ENCODE measurements around the gene MTARC2. TPM values are rescaled to one million over a fixed set of nuclear protein-coding genes. Genes with fewer than 3 reads are reported as not detected.
"Not testable (repeated sequence)": the region's sequence is repeated elsewhere in the genome, so short reads cannot be mapped to it uniquely, and the experiment has no call there.

MTARC2 gene
- total and polyA plus RNA-seq, 5 donors from 2014 or later = not detected

DNA sequence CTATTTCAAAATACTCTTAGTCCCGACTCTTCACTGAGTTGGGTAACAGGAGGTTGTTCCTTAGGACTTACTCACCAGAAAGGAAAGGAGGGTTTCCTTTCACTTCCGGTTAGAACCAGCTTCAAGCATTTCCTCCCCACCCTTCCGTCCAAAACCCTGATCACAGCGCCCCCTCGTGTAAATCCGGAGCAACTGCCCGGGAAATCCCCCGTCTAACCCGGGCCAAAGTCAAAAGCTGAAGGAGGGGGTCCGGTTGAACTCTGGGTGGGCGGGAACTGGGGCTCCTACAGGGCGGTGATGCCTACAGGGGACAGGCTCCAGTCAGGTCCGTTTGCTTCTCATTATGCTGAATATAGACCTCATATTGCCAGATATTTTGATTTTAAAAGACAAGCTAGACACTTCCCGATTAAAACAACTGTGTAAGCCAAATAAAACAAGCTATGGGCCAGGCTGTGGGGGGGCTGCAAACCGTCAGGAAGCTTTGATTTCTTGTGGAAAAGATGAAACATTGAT, 15.0 kb upstream of the MTARC2 start:
- H3K36me3 ChIP-seq (ENCODE audit: control insufficient read depth, insufficient read depth, low read length) = no peaks in the 10 kb centered on the region
- Mint-ChIP-seq H3K27ac (peak overlapping the region in 2 of 3 donors; percentile 48 to 62), H3K4me3 (peak overlapping the region; percentile 52 to 62 (median 58)), H3K4me1 (peaks cover 0 to 20% (median 7%) of the 10 kb centered on the region in 4 donors), H3K36me3 (no peaks in the 10 kb centered on the region), H3K27me3 (no peaks in the 10 kb centered on the region), H3K9me3 (peaks cover 0 to 3% (median 0%) of the 10 kb centered on the region in 7 donors)
- peaks cover 11% of the 10 kb centered on the region for H3K4me1 ChIP-seq (ENCODE audit: control insufficient read depth, insufficient read depth, low read length, poor library complexity, severe bottlenecking)
- DNase-seq = peak; percentile 56 to 83 (median 69)
- no peaks in the 10 kb centered on the region for H3K9me3 ChIP-seq (ENCODE audit: control insufficient read depth in 2 of 2, low read length in 2 of 2)
- H3K4me3 ChIP-seq (ENCODE audit: low read depth, low read length) = peak overlapping the region; percentile 38
- H3K27ac ChIP-seq (ENCODE audit: insufficient read depth, low read length, poor library complexity, severe bottlenecking) = no peak overlapping the region
- ATAC-seq (ENCODE audit: low read depth in 2 of 2) = peak; percentile 66 to 80
- no peaks in the 10 kb centered on the region for H3K27me3 ChIP-seq (ENCODE audit: control insufficient read depth, insufficient read depth, low read length)

DNA sequence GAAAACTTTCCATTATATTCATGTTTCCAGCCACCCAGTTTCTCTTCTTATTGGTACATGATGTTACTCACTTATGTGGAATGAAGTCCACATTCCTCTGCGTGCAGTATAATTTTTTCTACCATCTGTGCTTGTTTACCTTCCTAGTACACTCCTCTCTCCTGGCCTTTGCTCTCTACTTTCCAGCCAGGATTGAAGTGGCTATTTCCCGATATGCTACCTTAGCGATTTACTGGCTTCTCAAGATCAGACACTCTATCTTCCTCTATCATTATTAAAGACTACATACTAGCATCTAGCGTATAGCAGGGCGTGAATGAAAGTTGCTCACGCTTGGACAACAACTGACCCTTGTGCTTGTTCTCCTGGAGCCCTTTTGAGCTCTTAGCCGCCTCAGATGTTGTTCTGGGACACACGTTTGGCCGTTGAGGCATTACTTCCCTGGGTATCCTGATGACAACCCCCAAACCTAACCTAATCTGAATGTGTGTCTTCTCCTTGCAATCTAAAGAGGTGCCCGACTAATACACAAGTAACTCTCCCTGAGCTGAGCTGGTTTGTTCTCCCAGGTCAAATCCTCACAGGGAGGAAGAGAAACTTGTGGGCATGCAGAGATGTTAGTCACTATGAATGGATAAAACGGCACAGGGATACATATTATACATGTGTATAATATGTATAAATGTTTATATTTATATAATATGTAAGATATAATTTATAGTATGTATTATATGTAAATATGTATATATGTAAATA, 13.4 kb upstream of the MTARC2 start:
- H3K27ac Mint-ChIP-seq = no peak overlapping the region
- H3K27me3 Mint-ChIP-seq = no peaks in the 10 kb centered on the region
- ATAC-seq (ENCODE audit: low read depth in 2 of 2) (no peak), DNase-seq (no peak)
- Histone ChIP-seq H3K27me3 (ENCODE audit: control insufficient read depth, insufficient read depth, low read length) (no peaks in the 10 kb centered on the region), H3K4me3 (ENCODE audit: low read depth, low read length) (no peak overlapping the region), H3K36me3 (ENCODE audit: control insufficient read depth, insufficient read depth, low read length) (no peaks in the 10 kb centered on the region), H3K9me3 (ENCODE audit: control insufficient read depth in 2 of 2, low read length in 2 of 2) (no peaks in the 10 kb centered on the region), H3K4me1 (ENCODE audit: control insufficient read depth, insufficient read depth, low read length, poor library complexity, severe bottlenecking) (peaks cover 11% of the 10 kb centered on the region), H3K27ac (ENCODE audit: insufficient read depth, low read length, poor library complexity, severe bottlenecking) (no peak overlapping the region)
- no peak overlapping the region for H3K4me3 Mint-ChIP-seq
- peaks cover 0 to 3% (median 0%) of the 10 kb centered on the region in 7 donors for H3K9me3 Mint-ChIP-seq
- no peaks in the 10 kb centered on the region for H3K36me3 Mint-ChIP-seq
- H3K4me1 Mint-ChIP-seq = peaks cover 0 to 20% (median 7%) of the 10 kb centered on the region in 4 donors

DNA sequence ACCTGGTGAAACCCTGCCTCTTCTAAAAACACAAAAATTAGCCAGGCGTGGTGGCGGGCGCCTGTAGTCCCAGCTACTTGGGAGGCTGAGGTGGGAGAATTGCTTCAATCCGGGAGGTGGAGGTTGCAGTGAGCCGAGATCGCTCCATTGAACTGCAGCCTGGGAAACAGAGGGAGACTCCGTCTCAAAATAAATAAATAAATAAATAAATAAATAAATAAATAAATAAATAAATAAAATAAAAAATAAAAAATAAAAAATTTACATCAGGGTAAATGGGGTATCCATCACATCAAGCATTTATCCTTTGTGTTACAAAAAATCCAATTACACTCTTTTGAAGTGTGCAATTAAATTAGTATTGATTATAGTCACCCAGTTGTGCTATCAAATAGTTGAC, 11.8 kb upstream of the MTARC2 start:
- peaks cover 11% of the 10 kb centered on the region for H3K4me1 ChIP-seq (ENCODE audit: control insufficient read depth, insufficient read depth, low read length, poor library complexity, severe bottlenecking)
- H3K4me3 Mint-ChIP-seq; H3K27me3 Mint-ChIP-seq; H3K9me3 Mint-ChIP-seq; H3K27me3 ChIP-seq (ENCODE audit: control insufficient read depth, insufficient read depth, low read length); H3K36me3 ChIP-seq (ENCODE audit: control insufficient read depth, insufficient read depth, low read length); H3K27ac Mint-ChIP-seq; H3K9me3 ChIP-seq (ENCODE audit: control insufficient read depth in 2 of 2, low read length in 2 of 2); DNase-seq; H3K36me3 Mint-ChIP-seq; H3K27ac ChIP-seq (ENCODE audit: insufficient read depth, low read length, poor library complexity, severe bottlenecking); ATAC-seq (ENCODE audit: low read depth in 2 of 2); H3K4me3 ChIP-seq (ENCODE audit: low read depth, low read length): not testable (repeated sequence)
- peaks cover 0 to 20% (median 7%) of the 10 kb centered on the region in 4 donors for H3K4me1 Mint-ChIP-seq

DNA sequence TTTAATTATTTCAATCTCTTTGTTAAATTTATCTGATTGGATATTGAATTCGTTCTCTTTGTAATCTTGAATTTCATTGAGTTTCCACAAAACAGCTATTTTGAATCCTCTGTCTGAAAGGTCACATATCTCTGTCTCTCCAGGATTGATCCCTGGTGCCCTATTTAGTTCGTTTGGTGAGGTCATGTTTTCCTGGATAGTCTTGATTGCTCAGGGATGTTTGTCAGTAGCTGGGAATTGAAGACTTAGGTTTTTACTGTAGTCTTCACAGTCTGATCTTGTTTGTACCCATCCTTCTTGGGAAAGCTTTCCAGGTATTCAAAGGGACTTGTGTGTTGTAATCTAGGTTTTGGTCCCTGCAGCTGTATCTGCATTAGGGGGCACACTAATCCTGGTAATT, 6.8 kb upstream of the MTARC2 start:
- H3K36me3 Mint-ChIP-seq = no peaks in the 10 kb centered on the region
- Histone ChIP-seq H3K27ac (ENCODE audit: insufficient read depth, low read length, poor library complexity, severe bottlenecking) (no peak overlapping the region), H3K4me3 (ENCODE audit: low read depth, low read length) (no peak overlapping the region), H3K27me3 (ENCODE audit: control insufficient read depth, insufficient read depth, low read length) (peaks cover 3% of the 10 kb centered on the region), H3K9me3 (ENCODE audit: control insufficient read depth in 2 of 2, low read length in 2 of 2) (no peaks in the 10 kb centered on the region), H3K4me1 (ENCODE audit: control insufficient read depth, insufficient read depth, low read length, poor library complexity, severe bottlenecking) (no peaks in the 10 kb centered on the region), H3K36me3 (ENCODE audit: control insufficient read depth, insufficient read depth, low read length) (no peaks in the 10 kb centered on the region)
- H3K27me3 Mint-ChIP-seq = peaks cover 13% of the 10 kb centered on the region
- no peak for ATAC-seq (ENCODE audit: low read depth in 2 of 2)
- no peak for DNase-seq
- peaks cover 0 to 2% (median 0%) of the 10 kb centered on the region in 4 donors for H3K4me1 Mint-ChIP-seq
- H3K9me3 Mint-ChIP-seq = peaks cover 0 to 6% (median 0%) of the 10 kb centered on the region in 7 donors
- H3K27ac Mint-ChIP-seq = no peak overlapping the region
- H3K4me3 Mint-ChIP-seq = no peak overlapping the region

DNA sequence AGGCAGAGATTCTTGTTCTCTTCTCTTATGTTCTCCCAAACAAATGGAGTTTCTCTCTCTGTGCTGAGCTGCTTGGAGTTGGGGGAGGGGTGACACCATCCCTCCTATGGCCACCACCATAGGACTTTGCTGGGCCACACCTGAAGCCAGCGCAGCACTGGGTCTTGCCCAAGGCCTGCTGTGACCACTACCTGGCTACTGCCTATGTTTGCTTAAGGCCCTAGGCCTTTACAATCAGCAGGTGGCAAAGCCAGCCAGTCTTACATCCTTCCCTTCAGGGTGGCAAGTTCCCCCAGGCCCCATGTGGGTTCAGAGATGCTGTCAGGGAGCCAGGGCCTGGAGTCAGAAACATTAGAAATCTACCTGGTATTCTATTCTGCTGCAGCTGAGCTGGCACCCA, 6.3 kb upstream of the MTARC2 start:
- Histone ChIP-seq H3K27me3 (ENCODE audit: control insufficient read depth, insufficient read depth, low read length) (peaks cover 7% of the 10 kb centered on the region), H3K4me1 (ENCODE audit: control insufficient read depth, insufficient read depth, low read length, poor library complexity, severe bottlenecking) (no peaks in the 10 kb centered on the region), H3K9me3 (ENCODE audit: control insufficient read depth in 2 of 2, low read length in 2 of 2) (no peaks in the 10 kb centered on the region), H3K4me3 (ENCODE audit: low read depth, low read length) (no peak overlapping the region), H3K27ac (ENCODE audit: insufficient read depth, low read length, poor library complexity, severe bottlenecking) (no peak overlapping the region), H3K36me3 (ENCODE audit: control insufficient read depth, insufficient read depth, low read length) (no peaks in the 10 kb centered on the region)
- Mint-ChIP-seq H3K9me3 (peaks cover 0 to 6% (median 0%) of the 10 kb centered on the region in 7 donors), H3K36me3 (no peaks in the 10 kb centered on the region), H3K27me3 (peaks cover 18% of the 10 kb centered on the region), H3K27ac (no peak overlapping the region), H3K4me3 (no peak overlapping the region), H3K4me1 (peaks cover 0 to 2% (median 0%) of the 10 kb centered on the region in 4 donors)
- ATAC-seq (ENCODE audit: low read depth in 2 of 2) (no peak), DNase-seq (no peak)

DNA sequence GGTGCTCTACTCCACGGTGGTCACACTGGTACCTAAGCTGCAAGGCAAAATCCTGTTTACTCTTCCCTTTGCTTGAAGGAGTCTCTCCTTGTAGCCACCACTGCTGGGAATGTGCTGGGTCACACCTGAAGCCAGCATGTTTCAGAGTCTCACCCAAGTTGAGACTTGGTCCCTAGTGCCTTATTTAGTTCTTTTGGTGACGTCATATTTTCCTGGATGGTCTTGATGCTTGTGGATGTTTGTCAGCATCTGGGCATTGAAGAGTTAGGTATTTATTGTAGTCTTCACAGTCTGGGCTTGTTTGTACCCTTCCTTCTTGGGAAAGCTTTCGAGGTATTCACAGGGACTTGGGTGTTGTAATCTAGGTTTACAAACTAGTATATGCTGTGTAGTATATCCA, 5.6 kb upstream of the MTARC2 start:
- H3K27me3 ChIP-seq (ENCODE audit: control insufficient read depth, insufficient read depth, low read length) = peaks cover 11% of the 10 kb centered on the region
- H3K4me3 Mint-ChIP-seq = no peak overlapping the region
- no peak overlapping the region for H3K27ac ChIP-seq (ENCODE audit: insufficient read depth, low read length, poor library complexity, severe bottlenecking)
- peaks cover 23% of the 10 kb centered on the region for H3K27me3 Mint-ChIP-seq
- ATAC-seq (ENCODE audit: low read depth in 2 of 2) (no peak), DNase-seq (no peak)
- H3K36me3 Mint-ChIP-seq = no peaks in the 10 kb centered on the region
- H3K9me3 ChIP-seq (ENCODE audit: control insufficient read depth in 2 of 2, low read length in 2 of 2) = no peaks in the 10 kb centered on the region
- H3K4me1 Mint-ChIP-seq = peaks cover 0 to 2% (median 0%) of the 10 kb centered on the region in 4 donors
- no peaks in the 10 kb centered on the region for H3K4me1 ChIP-seq (ENCODE audit: control insufficient read depth, insufficient read depth, low read length, poor library complexity, severe bottlenecking)
- peaks cover 0 to 6% (median 0%) of the 10 kb centered on the region in 7 donors for H3K9me3 Mint-ChIP-seq
- H3K27ac Mint-ChIP-seq = peak overlapping the region in 1 of 3 donors; percentile 28
- H3K4me3 ChIP-seq (ENCODE audit: low read depth, low read length) = no peak overlapping the region
- H3K36me3 ChIP-seq (ENCODE audit: control insufficient read depth, insufficient read depth, low read length) = no peaks in the 10 kb centered on the region

DNA sequence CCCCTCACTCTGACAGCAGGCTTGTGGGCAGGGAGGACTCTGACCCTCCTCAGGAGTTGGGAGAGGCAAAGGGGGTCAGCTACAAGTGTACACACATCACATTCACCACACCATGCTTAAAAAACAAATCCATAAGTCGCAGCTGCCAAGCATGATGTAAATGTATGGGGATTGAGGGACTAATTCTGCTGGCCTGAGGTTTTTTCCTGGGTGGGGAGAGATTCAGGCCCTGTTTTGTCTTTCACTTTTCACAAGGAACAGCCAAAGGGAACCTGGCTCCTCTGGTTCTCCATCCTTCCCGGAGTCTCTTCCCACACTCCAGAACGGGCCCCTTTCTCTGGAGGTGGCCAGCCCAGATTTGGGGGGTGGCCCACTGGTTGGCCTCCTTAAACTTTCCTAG, 1.3 kb upstream of the MTARC2 start:
- Histone ChIP-seq H3K27ac (ENCODE audit: insufficient read depth, low read length, poor library complexity, severe bottlenecking) (no peak overlapping the region), H3K27me3 (ENCODE audit: control insufficient read depth, insufficient read depth, low read length) (peaks cover 22% of the 10 kb centered on the region), H3K36me3 (ENCODE audit: control insufficient read depth, insufficient read depth, low read length) (no peaks in the 10 kb centered on the region), H3K4me3 (ENCODE audit: low read depth, low read length) (no peak overlapping the region), H3K9me3 (ENCODE audit: control insufficient read depth in 2 of 2, low read length in 2 of 2) (no peaks in the 10 kb centered on the region), H3K4me1 (ENCODE audit: control insufficient read depth, insufficient read depth, low read length, poor library complexity, severe bottlenecking) (peaks cover 8% of the 10 kb centered on the region)
- no peak for DNase-seq
- Mint-ChIP-seq H3K27ac (no peak overlapping the region), H3K4me3 (no peak overlapping the region), H3K27me3 (peaks cover 51% of the 10 kb centered on the region), H3K4me1 (peaks cover 0 to 6% (median under 1%) of the 10 kb centered on the region in 4 donors), H3K9me3 (peaks cover 0 to 5% (median 0%) of the 10 kb centered on the region in 7 donors), H3K36me3 (no peaks in the 10 kb centered on the region)
- no peak for ATAC-seq (ENCODE audit: low read depth in 2 of 2)

Data from CD4-positive, CD25-positive, alpha-beta regulatory T cell (primary cell).